SK-N-SH treated with all-trans-retinoic acid at 6 μM for 48 hours (cell line): ENCODE results near the gene JPT2.

ENCODE experiments used
- ARNTL ChIP-seq: fragments of 450-650 bp; formaldehyde crosslinking; IDR thresholded peaks from 2 replicates; pipeline ENCODE4 v1.5.0; 2020; ENCODE audit warnings: low read depth, mild to moderate bottlenecking, moderate library complexity, borderline replicate concordance
- CREB5 ChIP-seq: fragments of 250-450 bp; sonication (Bioruptor Pico); IDR thresholded peaks from 2 replicates; pipeline ENCODE4 v1.5.1; 2020; ENCODE audit warnings: low read depth, mild to moderate bottlenecking, moderate library complexity
- GLIS3 ChIP-seq: fragments of 250-450 bp; sonication (Bioruptor Pico); IDR thresholded peaks from 2 replicates; pipeline ENCODE4 v1.5.0; 2020; ENCODE audit warnings: mild to moderate bottlenecking, moderate library complexity
- PATZ1 ChIP-seq: fragments of 250-450 bp; sonication (Bioruptor Pico); IDR thresholded peaks from 2 replicates; pipeline ENCODE4 v1.8.0; 2020; ENCODE audit warnings: mild to moderate bottlenecking, moderate library complexity, borderline replicate concordance
- TCF4 ChIP-seq: fragments of 250-450 bp; sonication (Bioruptor Pico); IDR thresholded peaks from 2 replicates; pipeline ENCODE4 v1.8.0; 2021; ENCODE audit warnings: mild to moderate bottlenecking, moderate library complexity, borderline replicate concordance
- ZFP30 ChIP-seq: fragments of 450-650 bp; formaldehyde crosslinking; IDR thresholded peaks from 2 replicates; pipeline ENCODE4 v1.5.0; 2022; ENCODE audit warnings: mild to moderate bottlenecking, moderate library complexity
- TF ChIP-seq, protein P1 (sequence below): fragments of 250-450 bp; sonication (Bioruptor Pico); IDR thresholded peaks from 2 replicates; pipeline ENCODE4 v1.5.0; 2020; ENCODE audit warnings: mild to moderate bottlenecking, moderate library complexity

GRCh38 chr16:1666316-1666715, 11.8 kb upstream of the JPT2 start:
- TF ChIP-seq ARNTL (CRISPR knock-in tag) (no peak), TCF4 (no peak), GLIS3 (CRISPR knock-in tag) (no peak), PATZ1 (no peak), ZFP30 (CRISPR knock-in tag) (no peak), CREB5 (CRISPR knock-in tag) (no peak)
- TF ChIP-seq, protein P1, sequence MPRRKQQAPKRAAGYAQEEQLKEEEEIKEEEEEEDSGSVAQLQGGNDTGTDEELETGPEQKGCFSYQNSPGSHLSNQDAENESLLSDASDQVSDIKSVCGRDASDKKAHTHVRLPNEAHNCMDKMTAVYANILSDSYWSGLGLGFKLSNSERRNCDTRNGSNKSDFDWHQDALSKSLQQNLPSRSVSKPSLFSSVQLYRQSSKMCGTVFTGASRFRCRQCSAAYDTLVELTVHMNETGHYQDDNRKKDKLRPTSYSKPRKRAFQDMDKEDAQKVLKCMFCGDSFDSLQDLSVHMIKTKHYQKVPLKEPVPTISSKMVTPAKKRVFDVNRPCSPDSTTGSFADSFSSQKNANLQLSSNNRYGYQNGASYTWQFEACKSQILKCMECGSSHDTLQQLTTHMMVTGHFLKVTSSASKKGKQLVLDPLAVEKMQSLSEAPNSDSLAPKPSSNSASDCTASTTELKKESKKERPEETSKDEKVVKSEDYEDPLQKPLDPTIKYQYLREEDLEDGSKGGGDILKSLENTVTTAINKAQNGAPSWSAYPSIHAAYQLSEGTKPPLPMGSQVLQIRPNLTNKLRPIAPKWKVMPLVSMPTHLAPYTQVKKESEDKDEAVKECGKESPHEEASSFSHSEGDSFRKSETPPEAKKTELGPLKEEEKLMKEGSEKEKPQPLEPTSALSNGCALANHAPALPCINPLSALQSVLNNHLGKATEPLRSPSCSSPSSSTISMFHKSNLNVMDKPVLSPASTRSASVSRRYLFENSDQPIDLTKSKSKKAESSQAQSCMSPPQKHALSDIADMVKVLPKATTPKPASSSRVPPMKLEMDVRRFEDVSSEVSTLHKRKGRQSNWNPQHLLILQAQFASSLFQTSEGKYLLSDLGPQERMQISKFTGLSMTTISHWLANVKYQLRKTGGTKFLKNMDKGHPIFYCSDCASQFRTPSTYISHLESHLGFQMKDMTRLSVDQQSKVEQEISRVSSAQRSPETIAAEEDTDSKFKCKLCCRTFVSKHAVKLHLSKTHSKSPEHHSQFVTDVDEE (CRISPR knock-in tag) = no peak
